Astrocyte of the spinal cord (primary cell): ENCODE results near the gene DNAJC28.
"Not testable (repeated sequence)": the region's sequence is repeated elsewhere in the genome, so short reads cannot be mapped to it uniquely, and the experiment has no call there.

ENCODE experiments used
- DNase-seq: peaks from one replicate; pipeline ENCODE4 v3.0.0; 2011; ENCODE audit warnings: low read depth, low spot score
- H3K4me3 ChIP-seq: 2 replicates; pipeline ENCODE4 v1.5.1; 2011; ENCODE audit warnings: low read depth, mild to moderate bottlenecking, low read length, moderate library complexity
- CTCF ChIP-seq: IDR thresholded peaks from 2 replicates; pipeline ENCODE4 v1.5.1; 2012; ENCODE audit warnings: low read depth, mild to moderate bottlenecking, low read length, inconsistent platforms
- in situ Hi-C: cut with HindIII; loops from 2 replicates; pipeline ENCODE4 v1.10.0; 2017; ENCODE audit warnings: low sequenced_read_pairs

DNAJC28 gene

GRCh38 chr21:33458861-33459260 is 32.7 kb downstream of the DNAJC28 start:
- H3K4me3 ChIP-seq, result no peak overlapping the region
- TF ChIP-seq CTCF, result no peak
- in situ Hi-C loops, result no loop called here
- no peak for DNase-seq

- no peak overlapping the region for H3K4me3 ChIP-seq
- in situ Hi-C loops, result no loop called here
- no peak for DNase-seq
- TF ChIP-seq CTCF, result no peak
These were observed 35.6 kb downstream of the DNAJC28 start for GRCh38 chr21:33455686-33456446.

GRCh38 chr21:33452362-33452761 is 39.2 kb downstream of the DNAJC28 start:
- no peak for TF ChIP-seq CTCF
- no peak overlapping the region for H3K4me3 ChIP-seq
- no peak for DNase-seq
- in situ Hi-C loops, result no loop called here

GRCh38 chr21:33451634-33452071 is 39.9 kb downstream of the DNAJC28 start:
- in situ Hi-C loops, result no loop called here
- peak; percentile 7 for DNase-seq
- H3K4me3 ChIP-seq, result no peak overlapping the region
- TF ChIP-seq CTCF, result no peak

GRCh38 chr21:33449616-33450015 is 41.9 kb downstream of the DNAJC28 start:
- no peak for TF ChIP-seq CTCF
- no peak overlapping the region for H3K4me3 ChIP-seq
- no peak for DNase-seq
- in situ Hi-C loops, result no loop called here

- in situ Hi-C loops, H3K4me3 ChIP-seq, DNase-seq: not testable (repeated sequence)
These were observed 44.9 kb downstream of the DNAJC28 start for GRCh38 chr21:33446620-33447019.

GRCh38 chr21:33444499-33444898 is 47.0 kb downstream of the DNAJC28 start:
- no peak for TF ChIP-seq CTCF
- no peak overlapping the region for H3K4me3 ChIP-seq
- DNase-seq, result no peak
- in situ Hi-C loops, result no loop called here
